Mesenchymal stem cell (in vitro differentiated cells and primary cell): ENCODE results near the gene NRTN.

Source experiments
- DNase-seq: peaks from one replicate; pipeline ENCODE4 v3.0.0-alpha.2; 2013
- H2AFZ ChIP-seq: one replicate; pipeline ENCODE4 v1.6.1; 2013; ENCODE audit warnings: low read depth, mild to moderate bottlenecking, control low read depth, inconsistent platforms, low read length, moderate library complexity
- H2AK5ac ChIP-seq: 2 replicates; pipeline ENCODE4 v1.6.1; 2013; ENCODE audit warnings: low read length, moderate library complexity, mild to moderate bottlenecking, inconsistent platforms; ENCODE audit not compliant: severe bottlenecking
- H2BK120ac ChIP-seq: one replicate; pipeline ENCODE4 v1.6.1; 2013; ENCODE audit warnings: low read depth, mild to moderate bottlenecking, inconsistent platforms, low read length, moderate library complexity
- H2BK12ac ChIP-seq, 2 experiments: one replicate each; pipeline ENCODE4 v1.6.1; 2013; ENCODE audit warnings: inconsistent platforms in 2 of 2, low read length in 2 of 2, mild to moderate bottlenecking in 2 of 2, moderate library complexity in 2 of 2, control low read depth in 1 of 2
- H2BK15ac ChIP-seq: one replicate; pipeline ENCODE4 v1.6.1; 2013; ENCODE audit warnings: mild to moderate bottlenecking, low read depth, inconsistent platforms; ENCODE audit not compliant: poor library complexity, severe bottlenecking
- H2BK5ac ChIP-seq: 2 replicates; pipeline ENCODE4 v1.6.1; 2013; ENCODE audit warnings: low read depth, mild to moderate bottlenecking, low read length, control low read depth, inconsistent platforms; ENCODE audit not compliant: poor library complexity, severe bottlenecking
- H3K14ac ChIP-seq, 2 experiments: one replicate each; pipeline ENCODE4 v1.6.1; 2013; ENCODE audit warnings: inconsistent platforms in 2 of 2, low read length in 2 of 2, control low read depth in 1 of 2, mild to moderate bottlenecking in 1 of 2, moderate library complexity in 1 of 2
- H3K18ac ChIP-seq, 2 experiments: one replicate each; pipeline ENCODE4 v1.6.1; 2013; ENCODE audit warnings: inconsistent platforms in 2 of 2, low read length in 2 of 2, control low read depth in 1 of 2, low read depth in 1 of 2, mild to moderate bottlenecking in 1 of 2
- H3K23ac ChIP-seq, 2 experiments: one replicate each; pipeline ENCODE4 v1.6.1; 2013; ENCODE audit warnings: inconsistent platforms in 2 of 2, low read length in 2 of 2, mild to moderate bottlenecking in 2 of 2, moderate library complexity in 2 of 2, control low read depth in 1 of 2
- H3K27ac ChIP-seq: 2 replicates; pipeline ENCODE4 v1.5.1; 2013; ENCODE audit warnings: mild to moderate bottlenecking, moderate library complexity, low read length, control low read depth, inconsistent platforms; ENCODE audit not compliant: poor library complexity, severe bottlenecking
- H3K27me3 ChIP-seq, 2 experiments: 2 replicates each; pipeline versions ENCODE4 v1.6.1 to v1.7.0; 2013; ENCODE audit warnings: low read length in 2 of 2, mild to moderate bottlenecking in 2 of 2, moderate library complexity in 2 of 2, control low read depth in 1 of 2, inconsistent platforms in 1 of 2; ENCODE audit not compliant: control insufficient read depth in 1 of 2, insufficient read depth in 1 of 2
- H3K36me3 ChIP-seq, 2 experiments: 2 replicates each; pipeline versions ENCODE4 v1.6.1 to v1.7.0; 2013; ENCODE audit warnings: low read length in 2 of 2, control low read depth in 1 of 2, inconsistent platforms in 1 of 2, low read depth in 1 of 2, mild to moderate bottlenecking in 1 of 2; ENCODE audit not compliant: insufficient read depth in 2 of 2, control insufficient read depth in 1 of 2
- H3K4ac ChIP-seq, 2 experiments: one replicate each; pipeline ENCODE4 v1.6.1; 2013; ENCODE audit warnings: inconsistent platforms in 2 of 2, low read length in 2 of 2, mild to moderate bottlenecking in 2 of 2, moderate library complexity in 2 of 2, control low read depth in 1 of 2, low read depth in 1 of 2
- H3K4me1 ChIP-seq: 2 replicates; pipeline ENCODE4 v1.6.1; 2013; ENCODE audit warnings: low read depth, low read length, control low read depth; ENCODE audit not compliant: control insufficient read depth, insufficient read depth
- H3K4me2 ChIP-seq: 2 replicates; pipeline ENCODE4 v1.6.1; 2013; ENCODE audit warnings: low read length, mild to moderate bottlenecking, inconsistent platforms; ENCODE audit not compliant: poor library complexity, severe bottlenecking
- H3K4me3 ChIP-seq, 2 experiments: 2 replicates each; pipeline versions ENCODE4 v1.5.1 to v1.7.0; 2013; ENCODE audit warnings: low read length in 2 of 2, mild to moderate bottlenecking in 2 of 2, control low read depth in 1 of 2, low read depth in 1 of 2; ENCODE audit not compliant: insufficient read depth in 1 of 2
- H3K79me1 ChIP-seq: replicated peaks from 2 replicates; pipeline ENCODE4 v1.6.1; 2013; ENCODE audit warnings: mild to moderate bottlenecking, control low read depth, low read length, inconsistent platforms; ENCODE audit not compliant: poor library complexity, severe bottlenecking
- H3K9ac ChIP-seq: 2 replicates; pipeline ENCODE4 v1.7.0; 2013; ENCODE audit warnings: mild to moderate bottlenecking, low read length, moderate library complexity
- H3K9me3 ChIP-seq: 2 replicates; pipeline ENCODE4 v1.7.0; 2013; ENCODE audit warnings: mild to moderate bottlenecking, low read length; ENCODE audit not compliant: control insufficient read depth
- H4K8ac ChIP-seq: one replicate; pipeline ENCODE4 v1.6.1; 2013; ENCODE audit warnings: inconsistent platforms, mild to moderate bottlenecking, low read length, moderate library complexity
- H4K91ac ChIP-seq: one replicate; pipeline ENCODE4 v1.6.1; 2013; ENCODE audit warnings: mild to moderate bottlenecking, low read length, inconsistent platforms
- WGBS: methylation state at CpG from one replicate; pipeline ENCODE4 v1.1.7; 2013; ENCODE audit warnings: mixed read lengths; 5-methylcytosine and 5-hydroxymethylcytosine counted together

Gene NRTN

DNA sequence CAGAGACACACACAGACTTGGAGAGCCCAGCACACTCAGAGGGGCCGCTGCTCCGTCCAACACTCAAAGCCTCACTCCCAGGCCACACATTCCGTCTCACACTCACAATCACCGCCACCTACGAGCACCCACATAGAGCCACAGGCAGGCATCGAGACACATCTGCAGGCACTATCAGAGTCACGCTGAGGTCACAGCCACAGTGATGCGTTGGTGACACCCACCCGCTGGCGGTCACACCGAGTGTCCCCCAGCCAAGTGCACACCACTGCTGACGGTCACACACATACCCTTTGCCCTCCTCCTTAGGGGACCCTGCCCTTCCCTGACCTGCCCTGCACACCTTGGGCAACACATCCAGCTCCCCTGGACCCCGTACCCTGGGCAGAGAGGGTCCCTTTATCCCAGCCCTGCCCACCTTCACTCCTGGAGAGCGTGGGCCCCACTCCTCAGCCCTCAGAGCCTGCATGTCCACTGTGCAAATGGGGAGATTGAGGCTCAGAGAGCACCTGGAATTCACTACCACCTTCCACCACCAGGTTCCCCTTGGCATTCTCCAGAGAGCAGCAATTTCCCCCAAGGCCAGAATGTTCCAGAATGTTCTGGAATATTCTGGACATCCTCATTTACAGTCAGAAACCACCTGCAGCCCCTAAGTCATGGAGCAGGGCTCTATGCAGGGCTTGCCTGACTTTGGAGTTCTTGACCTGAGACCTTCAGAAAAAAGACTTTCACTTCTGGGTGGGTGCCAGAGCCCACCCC is 60.0 kb downstream of the NRTN start:
- Histone ChIP-seq H2BK120ac (no peak overlapping the region), H2AK5ac (no peak overlapping the region), H3K18ac (no peak overlapping the region), H3K4me2 (no peak overlapping the region), H2AFZ (no peak overlapping the region), H3K9ac (no peak overlapping the region), H4K8ac (no peak overlapping the region), H3K27ac (no peak overlapping the region), H3K27me3 (peaks cover 0 to 42% of the 10 kb centered on the region in 2 experiments), H3K14ac (peak overlapping the region in 1 of 2 experiments; percentile 30), H2BK5ac (no peak overlapping the region), H3K4ac (no peak overlapping the region), H3K23ac (no peak overlapping the region), H3K4me3 (no peak overlapping the region), H2BK12ac (no peak overlapping the region), H3K79me1 (no peaks in the 10 kb centered on the region), H3K4me1 (peaks cover 7% of the 10 kb centered on the region), H4K91ac (no peak overlapping the region), H3K9me3 (no peaks in the 10 kb centered on the region), H3K36me3 (no peaks in the 10 kb centered on the region), H2BK15ac (no peak overlapping the region)
- WGBS = 86% methylated on average over 14 of the region's 14 CpGs
- no peak for DNase-seq

GRCh38 chr19:5865772-5866171 is 60.9 kb downstream of the NRTN start:
- Histone ChIP-seq H3K4me3 (no peak overlapping the region), H3K14ac (peak overlapping the region in 1 of 2 experiments; percentile 6), H2BK120ac (no peak overlapping the region), H3K4ac (no peak overlapping the region), H2BK15ac (no peak overlapping the region), H2AK5ac (no peak overlapping the region), H4K91ac (no peak overlapping the region), H3K9me3 (no peaks in the 10 kb centered on the region), H3K4me1 (peaks cover 7% of the 10 kb centered on the region), H3K36me3 (no peaks in the 10 kb centered on the region), H4K8ac (no peak overlapping the region), H2BK12ac (no peak overlapping the region), H2AFZ (no peak overlapping the region), H3K27ac (no peak overlapping the region), H3K23ac (no peak overlapping the region), H3K27me3 (peaks cover 0 to 41% of the 10 kb centered on the region in 2 experiments), H3K4me2 (no peak overlapping the region), H3K18ac (no peak overlapping the region), H3K79me1 (no peaks in the 10 kb centered on the region), H3K9ac (no peak overlapping the region), H2BK5ac (no peak overlapping the region)
- DNase-seq = no peak
- WGBS = 89% methylated on average over 11 of the region's 11 CpGs

GRCh38 chr19:5867201-5868136 is 62.6 kb downstream of the NRTN start:
- Histone ChIP-seq H2AK5ac (no peak overlapping the region), H3K36me3 (no peaks in the 10 kb centered on the region), H3K4me2 (no peak overlapping the region), H3K14ac (peak overlapping the region in 1 of 2 experiments; percentile 12), H3K9ac (no peak overlapping the region), H3K9me3 (no peaks in the 10 kb centered on the region), H3K23ac (no peak overlapping the region), H4K8ac (no peak overlapping the region), H3K4me1 (no peaks in the 10 kb centered on the region), H3K27ac (no peak overlapping the region), H3K27me3 (peaks cover 0 to 37% of the 10 kb centered on the region in 2 experiments), H3K4ac (peak overlapping the region in 1 of 2 experiments; percentile 19), H2AFZ (no peak overlapping the region), H2BK120ac (no peak overlapping the region), H4K91ac (no peak overlapping the region), H3K18ac (no peak overlapping the region), H2BK12ac (no peak overlapping the region), H2BK15ac (peak overlapping the region; percentile 44), H3K79me1 (no peaks in the 10 kb centered on the region), H3K4me3 (no peak overlapping the region), H2BK5ac (no peak overlapping the region)
- no peak for DNase-seq
- 87% methylated on average over 29 of the region's 31 CpGs for WGBS

DNA sequence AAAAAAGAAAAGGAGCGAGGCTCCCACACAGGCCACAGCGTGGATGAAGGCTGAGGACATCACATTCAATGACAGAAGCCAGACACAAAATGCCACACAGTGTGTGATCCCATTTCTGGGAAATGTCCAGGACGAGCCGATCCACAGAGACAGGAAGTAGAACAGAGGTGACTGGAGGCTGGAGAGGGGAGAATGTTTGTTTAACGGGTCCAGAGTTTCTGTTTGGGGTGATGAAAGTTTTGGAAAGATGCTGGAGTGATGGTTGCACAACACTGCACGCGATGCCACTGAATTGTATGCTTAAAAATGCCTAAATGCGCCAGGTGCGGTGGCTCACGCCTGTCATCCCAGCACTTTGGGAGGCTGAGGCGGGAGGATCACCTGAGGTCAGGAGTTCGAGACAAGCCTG is 66.1 kb downstream of the NRTN start:
- peaks cover 0 to 7% of the 10 kb centered on the region in 2 experiments for H3K27me3 ChIP-seq
- no peak overlapping the region for H2BK120ac ChIP-seq
- peaks cover 3% of the 10 kb centered on the region for H3K4me1 ChIP-seq
- no peak overlapping the region for H3K14ac ChIP-seq
- no peak overlapping the region for H3K23ac ChIP-seq
- H4K8ac ChIP-seq = no peak overlapping the region
- peak overlapping the region; percentile 51 for H2AFZ ChIP-seq
- H3K18ac ChIP-seq = no peak overlapping the region
- H3K4me2 ChIP-seq = no peak overlapping the region
- H2BK5ac ChIP-seq = no peak overlapping the region
- H2BK12ac ChIP-seq = no peak overlapping the region
- no peak overlapping the region for H2AK5ac ChIP-seq
- no peak overlapping the region for H2BK15ac ChIP-seq
- H4K91ac ChIP-seq = no peak overlapping the region
- DNase-seq = peak; percentile 76
- H3K36me3 ChIP-seq = no peaks in the 10 kb centered on the region
- no peak overlapping the region for H3K4me3 ChIP-seq
- no peak overlapping the region for H3K4ac ChIP-seq
- H3K9me3 ChIP-seq = no peaks in the 10 kb centered on the region
- no peak overlapping the region for H3K9ac ChIP-seq
- WGBS = 55% methylated on average over 12 of the region's 12 CpGs
- no peaks in the 10 kb centered on the region for H3K79me1 ChIP-seq
- no peak overlapping the region for H3K27ac ChIP-seq
